ENCODE data around the gene WWP2. TPM values are rescaled to one million over a fixed set of nuclear protein-coding genes. Genes with fewer than 3 reads are reported as not detected.

WWP2 gene
- total RNA-seq, 2 donors from 2014 or later, result 34.8 to 78.8 TPM

GRCh38 chr16:69855592-69855991 is 93.5 kb downstream of the WWP2 start:
- intact Hi-C loops (cut with DNase I), result no loop called here
- Histone ChIP-seq H3K9me3 (no peaks in the 10 kb centered on the region), H3K4me3 (no peak overlapping the region), H3K27me3 (no peaks in the 10 kb centered on the region), H3K4me1 (peaks cover 29% of the 10 kb centered on the region), H3K27ac (peak overlapping the region in 1 of 4 donors; percentile 15), H3K36me3 (replicated peaks in 1 of 2; ENCODE audit: insufficient read depth in 1 of 2, low read depth in 2 of 2) (no peaks in the 10 kb centered on the region)
- WGBS, 2 donors, result 53 to 68% methylated on average over 2 of the region's 2 CpGs
- ATAC-seq (no peak), DNase-seq (no peak)
- TF ChIP-seq POLR2A (IDR thresholded peaks at IDR 0.05) (no peak), CTCF (IDR thresholded peaks at IDR 0.05) (no peak)

- DNase-seq, result no peak
- 53 to 70% methylated on average over 13 of the region's 13 CpGs for WGBS, 2 donors
- H3K27ac ChIP-seq, result peak overlapping the region; percentile 57 to 91 (median 83)
These were observed 96.3 kb downstream of the WWP2 start for GRCh38 chr16:69858191-69859104.

GRCh38 chr16:69859105-69859989 is 97.2 kb downstream of the WWP2 start:
- Histone ChIP-seq H3K36me3 (replicated peaks in 1 of 2; ENCODE audit: insufficient read depth in 1 of 2, low read depth in 2 of 2) (no peaks in the 10 kb centered on the region), H3K4me3 (no peak overlapping the region), H3K27ac (peak overlapping the region; percentile 57 to 91 (median 83)), H3K9me3 (no peaks in the 10 kb centered on the region), H3K27me3 (no peaks in the 10 kb centered on the region), H3K4me1 (peaks cover 66% of the 10 kb centered on the region)
- DNase-seq, result peak; percentile 60 to 82 (median 70)
- WGBS, 2 donors, result 21 to 26% methylated on average over 19 to 20 of the region's 20 CpGs
- peak in 6 of 7 experiments; percentile 30 to 57 (median 50) for TF ChIP-seq CTCF (IDR thresholded peaks at IDR 0.05)
- TF ChIP-seq POLR2A (IDR thresholded peaks at IDR 0.05), result no peak
- ATAC-seq, result peak; percentile 72
- intact Hi-C loops (cut with DNase I), result no loop called here

More at GRCh38 chr16:69858191-69859104, 96.3 kb downstream of the WWP2 start:
- Histone ChIP-seq H3K36me3 (replicated peaks in 1 of 2; ENCODE audit: insufficient read depth in 1 of 2, low read depth in 2 of 2) (no peaks in the 10 kb centered on the region), H3K27me3 (no peaks in the 10 kb centered on the region), H3K4me3 (no peak overlapping the region), H3K4me1 (peaks cover 58% of the 10 kb centered on the region), H3K9me3 (no peaks in the 10 kb centered on the region)
- no peak for ATAC-seq
- intact Hi-C loops (cut with DNase I), result no loop called here
- TF ChIP-seq CTCF (IDR thresholded peaks at IDR 0.05), result no peak
- no peak for TF ChIP-seq POLR2A (IDR thresholded peaks at IDR 0.05)

- intact Hi-C loops (cut with DNase I), result no loop called here
- peak overlapping the region in 3 of 4 donors; percentile 81 to 91 (median 85) for H3K27ac ChIP-seq
- H3K4me3 ChIP-seq, result no peak overlapping the region
- H3K27me3 ChIP-seq, result no peaks in the 10 kb centered on the region
- DNase-seq (no peak), ATAC-seq (no peak)
- 82% methylated on average over 9 of the region's 9 CpGs for WGBS, 2 donors
- TF ChIP-seq POLR2A (IDR thresholded peaks at IDR 0.05) (no peak), CTCF (IDR thresholded peaks at IDR 0.05) (no peak)
- H3K36me3 ChIP-seq (replicated peaks in 1 of 2; ENCODE audit: insufficient read depth in 1 of 2, low read depth in 2 of 2), result no peaks in the 10 kb centered on the region
- H3K4me1 ChIP-seq, result peaks cover 68% of the 10 kb centered on the region
- H3K9me3 ChIP-seq, result no peaks in the 10 kb centered on the region
These were observed 98.4 kb downstream of the WWP2 start for GRCh38 chr16:69860233-69861231.

Data from body of pancreas (tissue), 4 donors.